ENCODE results near the gene DGUOK. TPM values are rescaled to one million over a fixed set of nuclear protein-coding genes. Genes with fewer than 3 reads are reported as not detected.

The DGUOK gene
- total and polyA plus RNA-seq, 2 of the 4 experiments (the other 2 are of a cell fraction), result 66.3 to 111 TPM

GRCh38 chr2:73910873-73911547, 15.7 kb upstream of the DGUOK start:
- POLR2A ChIA-PET (ENCODE audit: unreplicated experiment), result interaction anchor here (0.6 kb wide), 2 partner anchors 84 to 163 kb away, joined by 3 to 5 read pairs; no protein-coding TSS in a partner anchor
- in situ Hi-C loops (cut with MboI; ENCODE audit: low sequenced_read_pairs), result no loop called here
- Histone ChIP-seq H3K9me3 (ENCODE audit: control insufficient read depth, insufficient read depth, low read length) (no peaks in the 10 kb centered on the region), H4K5ac (ENCODE audit: low read depth, low read length) (no peak overlapping the region), H3K4me1 (ENCODE audit: control insufficient read depth, insufficient read depth, low read length) (no peaks in the 10 kb centered on the region; the same call in 1 of the 2 replicates), H3K23ac (ENCODE audit: low read depth, low read length) (no peak overlapping the region), H3K18ac (ENCODE audit: low read depth, low read length) (no peak overlapping the region), H3K4ac (ENCODE audit: low read depth, low read length) (no peak overlapping the region), H3K27ac (ENCODE audit: insufficient read depth, low read length) (no peak overlapping the region), H3K79me1 (ENCODE audit: low read depth in 1 of 2, low read length in 2 of 2) (peaks cover 17 to 43% of the 10 kb centered on the region in 2 experiments), H2AK9ac (replicated peaks; ENCODE audit: low read depth, low read length, poor library complexity) (no peak overlapping the region), H3K36me3 (ENCODE audit: control insufficient read depth, insufficient read depth, low read length) (peaks cover 65% of the 10 kb centered on the region), H3K56ac (ENCODE audit: extremely low read depth, insufficient read depth, low read length) (no peak overlapping the region), H2AK5ac (ENCODE audit: low read depth, low read length) (no peak overlapping the region), H4K20me1 (ENCODE audit: insufficient read depth, low read length) (peaks cover 50% of the 10 kb centered on the region), H3K4me3 (ENCODE audit: insufficient read depth, low read depth, low read length) (no peak overlapping the region), H2BK120ac (ENCODE audit: low read depth, low read length) (no peak overlapping the region), H3K9ac (ENCODE audit: low read depth, low read length) (no peak overlapping the region), H2BK5ac (ENCODE audit: low read depth, low read length, poor library complexity, severe bottlenecking) (no peak overlapping the region), H4K91ac (ENCODE audit: insufficient read depth, low read depth, low read length) (no peak overlapping the region), H2BK20ac (ENCODE audit: low read depth, low read length) (no peak overlapping the region), H3K9me1 (ENCODE audit: insufficient read depth, low read length) (no peaks in the 10 kb centered on the region), H2AFZ (replicated peaks; ENCODE audit: low read length, poor library complexity) (no peak overlapping the region), H3K27me3 (ENCODE audit: control insufficient read depth, insufficient read depth, low read length) (no peaks in the 10 kb centered on the region), H3K14ac (replicated peaks; ENCODE audit: low read depth, low read length) (no peak overlapping the region), H2BK15ac (ENCODE audit: low read depth, low read length) (no peak overlapping the region), H3K4me2 (ENCODE audit: low read depth, low read length) (no peak overlapping the region), H4K8ac (ENCODE audit: low read depth in 2 of 2, low read length in 2 of 2) (no peak overlapping the region)
- WGBS, 2 experiments (ENCODE audit: extremely low coverage in 2 of 2, insufficient read length in 1 of 2), result no CpG with 5 or more reads among the region's 6 CpGs
- no TSS peak for BruUV-seq (replicated peaks)
- TF ChIP-seq RFX5 (IDR thresholded peaks at IDR 0.05; ENCODE audit: low read depth, low read length) (no peak), RCOR1 (IDR thresholded peaks at IDR 0.05; ENCODE audit: insufficient replicate concordance, low read length) (no peak), FOS (IDR thresholded peaks at IDR 0.05; ENCODE audit: low read depth, low read length) (no peak), POLR2A (IDR thresholded peaks at IDR 0.05; ENCODE audit: low read depth, low read length) (no peak), CHD1 (IDR thresholded peaks at IDR 0.05; ENCODE audit: low read depth, low read length) (no peak), BHLHE40 (IDR thresholded peaks at IDR 0.05; ENCODE audit: low read depth, low read length) (no peak), RAD21 (IDR thresholded peaks at IDR 0.05; ENCODE audit: low read length) (no peak), NFE2L2 (IDR thresholded peaks at IDR 0.05; ENCODE audit: low read depth, low read length) (no peak)
- TF ChIP-seq, protein P1, sequence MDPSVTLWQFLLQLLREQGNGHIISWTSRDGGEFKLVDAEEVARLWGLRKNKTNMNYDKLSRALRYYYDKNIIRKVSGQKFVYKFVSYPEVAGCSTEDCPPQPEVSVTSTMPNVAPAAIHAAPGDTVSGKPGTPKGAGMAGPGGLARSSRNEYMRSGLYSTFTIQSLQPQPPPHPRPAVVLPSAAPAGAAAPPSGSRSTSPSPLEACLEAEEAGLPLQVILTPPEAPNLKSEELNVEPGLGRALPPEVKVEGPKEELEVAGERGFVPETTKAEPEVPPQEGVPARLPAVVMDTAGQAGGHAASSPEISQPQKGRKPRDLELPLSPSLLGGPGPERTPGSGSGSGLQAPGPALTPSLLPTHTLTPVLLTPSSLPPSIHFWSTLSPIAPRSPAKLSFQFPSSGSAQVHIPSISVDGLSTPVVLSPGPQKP (IDR thresholded peaks at IDR 0.05; ENCODE audit: borderline replicate concordance, low read depth, low read length), result no peak
- TF ChIP-seq, protein P2, sequence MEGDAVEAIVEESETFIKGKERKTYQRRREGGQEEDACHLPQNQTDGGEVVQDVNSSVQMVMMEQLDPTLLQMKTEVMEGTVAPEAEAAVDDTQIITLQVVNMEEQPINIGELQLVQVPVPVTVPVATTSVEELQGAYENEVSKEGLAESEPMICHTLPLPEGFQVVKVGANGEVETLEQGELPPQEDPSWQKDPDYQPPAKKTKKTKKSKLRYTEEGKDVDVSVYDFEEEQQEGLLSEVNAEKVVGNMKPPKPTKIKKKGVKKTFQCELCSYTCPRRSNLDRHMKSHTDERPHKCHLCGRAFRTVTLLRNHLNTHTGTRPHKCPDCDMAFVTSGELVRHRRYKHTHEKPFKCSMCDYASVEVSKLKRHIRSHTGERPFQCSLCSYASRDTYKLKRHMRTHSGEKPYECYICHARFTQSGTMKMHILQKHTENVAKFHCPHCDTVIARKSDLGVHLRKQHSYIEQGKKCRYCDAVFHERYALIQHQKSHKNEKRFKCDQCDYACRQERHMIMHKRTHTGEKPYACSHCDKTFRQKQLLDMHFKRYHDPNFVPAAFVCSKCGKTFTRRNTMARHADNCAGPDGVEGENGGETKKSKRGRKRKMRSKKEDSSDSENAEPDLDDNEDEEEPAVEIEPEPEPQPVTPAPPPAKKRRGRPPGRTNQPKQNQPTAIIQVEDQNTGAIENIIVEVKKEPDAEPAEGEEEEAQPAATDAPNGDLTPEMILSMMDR (conservative IDR thresholded peaks at IDR 0.05; ENCODE audit: low read depth, low read length), result no peak
- TF ChIP-seq, protein P3, sequence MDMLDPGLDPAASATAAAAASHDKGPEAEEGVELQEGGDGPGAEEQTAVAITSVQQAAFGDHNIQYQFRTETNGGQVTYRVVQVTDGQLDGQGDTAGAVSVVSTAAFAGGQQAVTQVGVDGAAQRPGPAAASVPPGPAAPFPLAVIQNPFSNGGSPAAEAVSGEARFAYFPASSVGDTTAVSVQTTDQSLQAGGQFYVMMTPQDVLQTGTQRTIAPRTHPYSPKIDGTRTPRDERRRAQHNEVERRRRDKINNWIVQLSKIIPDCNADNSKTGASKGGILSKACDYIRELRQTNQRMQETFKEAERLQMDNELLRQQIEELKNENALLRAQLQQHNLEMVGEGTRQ (IDR thresholded peaks at IDR 0.05; ENCODE audit: low read depth, low read length), result no peak
- no peak for DNase-seq
- dilution Hi-C loops (cut with HindIII; ENCODE audit: low sequenced_read_pairs, unreplicated experiment), result no loop called here
- CTCF ChIA-PET, result no interaction called here
- intact Hi-C loops (cut with micrococcal nuclease), result no loop called here
- ATAC-seq (ENCODE audit: low read depth), result no peak

All from IMR-90 (cell line).